GM19099 (cell line): ENCODE data around the gene ARPC2.

ENCODE experiments used
- POLR2A ChIP-seq: IDR thresholded peaks from 3 replicates; pipeline ENCODE4 v1.6.1; 2011; ENCODE audit warnings: low read depth; ENCODE audit not compliant: insufficient read length; ENCODE audit errors: extremely low read depth

Gene ARPC2

GRCh38 chr2:218285604-218286003 is 68.6 kb downstream of the ARPC2 start:
- TF ChIP-seq POLR2A: no peak

GRCh38 chr2:218286570-218287459 is 69.8 kb downstream of the ARPC2 start:
- peak; percentile 40 for TF ChIP-seq POLR2A

- TF ChIP-seq POLR2A: no peak
Observed at GRCh38 chr2:218289639-218290315, 72.8 kb downstream of the ARPC2 start.

GRCh38 chr2:218290316-218291261 is 73.6 kb downstream of the ARPC2 start:
- TF ChIP-seq POLR2A: peak; percentile 36

GRCh38 chr2:218291318-218292047 is 74.5 kb downstream of the ARPC2 start:
- no peak for TF ChIP-seq POLR2A

GRCh38 chr2:218292048-218293014 is 75.3 kb downstream of the ARPC2 start, which contains the start of gene TMBIM1:
Gene TMBIM1 (minus strand): TSS chr2:218292503. CDS start chr2:218282141, 10,362 bp downstream.
- TF ChIP-seq POLR2A: peak; percentile 52

- no peak for TF ChIP-seq POLR2A
Observed at GRCh38 chr2:218293715-218294429, 76.9 kb downstream of the ARPC2 start.

- no peak for TF ChIP-seq POLR2A
Observed at GRCh38 chr2:218294430-218295022, 77.5 kb downstream of the ARPC2 start.

- TF ChIP-seq POLR2A: no peak
Observed at GRCh38 chr2:218295029-218295428, 78.0 kb downstream of the ARPC2 start.

- no peak for TF ChIP-seq POLR2A
Observed at GRCh38 chr2:218296200-218296599, 79.2 kb downstream of the ARPC2 start.

GRCh38 chr2:218296847-218297246 is 79.9 kb downstream of the ARPC2 start:
- no peak for TF ChIP-seq POLR2A

- no peak for TF ChIP-seq POLR2A
Observed at GRCh38 chr2:218298314-218298875, 81.4 kb downstream of the ARPC2 start.
